Caki2 (cell line): ENCODE measurements around the gene SERPINE2. TPM values are rescaled to one million over a fixed set of nuclear protein-coding genes. Genes with fewer than 3 reads are reported as not detected.
"Not testable (repeated sequence)": the region's sequence is repeated elsewhere in the genome, so short reads cannot be mapped to it uniquely, and the experiment has no call there.

Source experiments
- DNase-seq: peaks from one replicate; pipeline ENCODE4 v3.0.0-alpha.2; 2015; ENCODE audit warnings: low read depth
- in situ Hi-C: cut with HindIII; loops from 2 replicates; pipeline ENCODE4 v1.10.0; 2016; ENCODE audit warnings: low sequenced_read_pairs, low pct_unique_long_range_greater_than_20kb, mixed read lengths
- total RNA-seq: library from RNA; depleted of rRNA; stranded (reverse); fragments of >200 nt; shearing (Covaris generic); gene quantifications from 2 replicates; pipeline ENCODE4 v1.2.3, GENCODE V29; 2014; ENCODE audit warnings: low replicate concordance

Gene SERPINE2
- total RNA-seq, 1 experiment from 2014 or later: 90.5 TPM

- in situ Hi-C loops: no loop called here
- DNase-seq: no peak
Observed at GRCh38 chr2:224025874-224026273, 13.2 kb downstream of the SERPINE2 start.

DNA sequence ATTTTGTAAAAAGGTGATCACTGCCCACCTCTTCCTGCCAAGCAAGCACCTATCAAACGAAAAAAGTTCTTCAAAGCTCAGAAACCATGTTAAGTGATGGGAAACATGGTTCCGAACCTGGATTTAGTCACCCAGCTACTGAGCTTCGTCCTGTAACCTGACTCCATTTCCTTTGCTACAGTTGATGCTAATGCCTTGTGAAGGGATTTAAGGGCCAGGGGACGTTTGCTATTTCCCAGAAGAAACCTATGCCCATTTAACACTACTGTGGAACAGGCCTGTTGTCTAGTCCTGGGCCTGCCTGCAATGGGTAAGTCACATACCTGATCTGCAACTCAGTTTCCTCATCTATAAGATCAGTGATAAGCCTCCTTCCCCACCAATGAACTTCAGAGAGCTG, 14.8 kb downstream of the SERPINE2 start:
- in situ Hi-C loops: no loop called here
- no peak for DNase-seq

GRCh38 chr2:224023188-224023587, 15.9 kb downstream of the SERPINE2 start:
- DNase-seq: peak; percentile 67

DNA sequence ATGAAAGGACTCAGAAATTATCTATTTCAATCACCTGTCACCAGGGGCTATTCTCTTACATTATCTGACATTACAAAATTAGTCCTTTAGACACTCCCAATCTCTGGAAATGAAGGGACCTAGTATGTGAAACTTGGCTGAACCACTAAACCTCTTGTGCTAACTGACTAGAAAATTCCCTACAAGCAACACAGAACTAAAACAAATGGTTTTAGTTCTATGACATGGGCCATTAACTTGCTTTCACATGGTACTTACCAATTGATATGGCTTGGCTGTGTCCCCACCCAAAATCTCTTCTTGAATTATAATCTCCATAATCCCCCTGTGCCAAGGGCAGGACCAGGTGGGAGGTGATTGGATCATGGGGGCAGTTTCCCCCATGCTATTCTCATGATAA, 16.6 kb downstream of the SERPINE2 start:
- peak; percentile 43 for DNase-seq
- in situ Hi-C loops: no loop called here

More at GRCh38 chr2:224023188-224023587, 15.9 kb downstream of the SERPINE2 start:
- in situ Hi-C loops: no loop called here

DNA sequence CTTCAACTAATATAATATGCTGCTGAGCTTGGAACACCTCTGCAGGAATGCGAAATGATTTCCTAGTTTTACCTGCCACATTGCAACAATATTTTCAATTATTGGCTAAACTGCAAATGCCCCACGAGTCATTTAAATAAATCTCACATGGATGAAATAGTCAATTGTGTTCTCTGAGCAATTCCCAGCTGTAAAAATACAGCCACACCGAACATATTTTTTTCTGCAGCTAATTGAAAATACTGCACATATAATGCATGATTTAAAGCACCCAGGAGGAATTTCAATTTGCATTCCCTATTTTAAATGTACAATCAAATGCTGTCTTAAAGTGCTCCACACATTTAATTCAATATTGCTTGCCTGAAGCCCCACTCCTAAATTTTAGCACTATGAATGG, 18.6 kb downstream of the SERPINE2 start:
- in situ Hi-C loops: no loop called here
- no peak for DNase-seq

GRCh38 chr2:224017957-224018356, 21.1 kb downstream of the SERPINE2 start:
- in situ Hi-C loops: no loop called here
- peak; percentile 74 for DNase-seq

DNA sequence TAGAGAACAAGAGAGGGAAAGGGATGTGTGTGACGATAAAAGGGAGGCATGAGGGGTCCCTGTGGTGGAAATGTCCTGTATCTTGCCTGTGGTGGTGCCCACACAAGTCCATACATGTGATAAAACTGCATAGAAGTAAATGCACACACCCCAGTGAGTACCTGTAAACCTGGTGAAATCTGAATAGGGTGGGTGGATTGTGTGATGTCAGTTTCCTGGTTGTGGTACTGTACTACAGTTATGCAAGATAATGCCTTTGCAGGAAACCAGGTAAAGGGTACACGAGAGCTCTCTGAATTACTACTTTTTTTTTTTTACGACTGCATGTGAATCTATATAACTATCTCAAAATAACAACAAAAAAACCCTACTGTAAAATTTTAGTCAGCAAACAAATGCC, 22.1 kb downstream of the SERPINE2 start:
- in situ Hi-C loops: no loop called here

DNA sequence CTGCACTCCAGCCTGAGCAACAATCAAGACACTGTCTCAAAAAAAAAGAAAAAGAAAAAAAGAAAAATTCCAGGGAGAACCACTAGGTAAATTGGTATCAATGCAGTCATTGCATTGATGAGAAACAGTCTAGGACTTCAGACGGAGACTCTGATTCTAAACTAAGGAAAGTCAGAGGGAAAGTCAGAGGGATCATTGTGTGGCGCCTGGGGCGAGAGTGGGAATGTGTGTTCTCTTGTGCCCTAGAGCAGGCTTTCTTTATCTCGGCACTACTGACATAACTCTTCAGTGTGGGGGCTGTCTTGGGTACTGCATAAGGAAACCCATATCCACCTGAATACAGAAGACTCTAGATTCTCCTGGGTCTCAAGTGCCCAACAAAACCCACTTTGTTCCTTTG, 24.8 kb downstream of the SERPINE2 start:
- DNase-seq: no peak
- in situ Hi-C loops: no loop called here

More for the DNA sequence above, 22.1 kb downstream of the SERPINE2 start:
- no peak for DNase-seq

DNA sequence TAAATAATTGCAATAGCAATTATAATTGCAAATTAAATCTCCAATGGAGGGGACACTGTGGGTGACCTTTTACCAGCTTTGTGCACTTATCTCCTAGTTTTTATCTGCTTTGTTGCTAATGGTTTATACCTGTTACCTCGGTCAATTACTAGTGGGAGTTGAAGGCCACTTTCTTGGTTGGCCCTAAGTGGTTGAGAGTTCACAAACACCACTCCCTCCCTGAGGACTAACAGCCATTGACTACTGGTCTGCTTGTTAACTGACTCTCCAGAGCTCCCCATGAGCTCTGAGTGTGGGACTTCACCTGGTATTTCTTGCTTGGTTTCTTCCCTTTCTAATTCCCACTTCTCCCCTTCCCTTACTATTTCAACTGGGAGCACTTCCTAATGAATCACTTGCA, 27.2 kb downstream of the SERPINE2 start:
- in situ Hi-C loops: no loop called here
- DNase-seq: no peak

- DNase-seq: no peak
- in situ Hi-C loops: no loop called here
Observed at GRCh38 chr2:224009605-224010315, 29.3 kb downstream of the SERPINE2 start.

- in situ Hi-C loops: no loop called here
- DNase-seq: peak; percentile 17
Observed at GRCh38 chr2:224008702-224009261, 30.3 kb downstream of the SERPINE2 start.

- in situ Hi-C loops: no loop called here
Observed at GRCh38 chr2:224004105-224004695, 34.9 kb downstream of the SERPINE2 start.

DNA sequence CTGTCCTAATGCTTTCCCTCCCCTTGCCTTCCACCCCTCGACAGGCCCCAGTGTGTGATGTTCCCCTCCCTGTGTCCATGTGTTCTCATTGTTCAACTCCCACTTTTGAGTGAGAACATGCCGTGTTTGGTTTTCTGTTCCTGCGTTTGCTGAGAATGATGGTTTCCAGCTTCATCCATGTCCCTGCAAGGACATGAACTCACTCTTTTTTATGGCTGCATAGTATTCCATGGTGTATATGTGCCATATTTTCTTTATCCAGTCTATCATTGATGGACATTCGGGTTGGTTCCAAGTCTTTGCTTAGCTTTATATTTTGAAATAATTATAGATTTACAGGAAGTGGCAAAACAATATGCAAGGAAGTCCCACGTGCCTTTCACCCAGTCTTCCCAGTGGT, 38.4 kb downstream of the SERPINE2 start:
- DNase-seq, in situ Hi-C loops: not testable (repeated sequence)

More at GRCh38 chr2:224004105-224004695, 34.9 kb downstream of the SERPINE2 start:
- no peak for DNase-seq

GRCh38 chr2:223999862-224000261, 39.2 kb downstream of the SERPINE2 start:
- in situ Hi-C loops: loop anchor here (25.0 kb wide), 1 partner anchor 287 kb away; no protein-coding TSS in a partner anchor
- DNase-seq: no peak

DNA sequence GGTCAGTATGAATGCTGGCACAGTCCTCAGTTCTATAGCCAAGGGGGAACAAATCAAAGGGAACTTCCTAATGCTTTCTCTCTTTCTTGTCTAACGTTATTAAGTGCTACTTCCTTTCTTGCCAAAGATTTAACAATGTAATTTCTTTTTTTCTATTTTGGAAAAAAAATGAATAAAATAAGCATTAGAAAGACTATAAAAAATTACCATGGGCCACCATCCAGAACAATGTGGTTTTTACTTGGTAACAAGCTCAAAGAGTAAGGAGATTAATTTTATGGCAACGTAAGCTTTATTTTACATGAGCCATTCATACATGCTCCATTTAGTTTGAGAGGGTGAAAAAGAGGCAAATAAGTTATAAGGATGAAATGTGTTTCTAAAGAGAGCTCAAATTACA, 40.1 kb downstream of the SERPINE2 start:
- in situ Hi-C loops: loop anchor here (25.0 kb wide), 1 partner anchor 288 kb away; no protein-coding TSS in a partner anchor
- no peak for DNase-seq

DNA sequence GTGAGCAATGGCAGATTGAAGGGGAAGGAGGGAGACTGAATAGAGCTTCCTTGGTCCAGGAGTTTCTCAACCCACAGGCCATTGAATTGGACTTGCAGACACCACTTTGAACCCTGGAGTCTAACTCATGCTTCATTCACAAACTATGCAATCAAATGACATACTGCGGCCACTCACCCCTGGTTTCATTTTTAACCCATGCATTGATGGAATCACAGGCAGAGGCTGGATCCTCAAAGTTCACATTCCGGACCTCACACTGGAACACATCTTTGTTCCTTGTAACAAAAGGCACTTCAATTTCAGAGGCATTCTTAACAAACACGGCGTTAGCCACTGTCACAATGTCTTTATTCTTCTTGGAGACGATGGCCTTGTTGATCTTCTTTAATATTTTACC, 41.1 kb downstream of the SERPINE2 start:
- DNase-seq: no peak
- in situ Hi-C loops: loop anchor here (25.0 kb wide), 1 partner anchor 289 kb away; no protein-coding TSS in a partner anchor

DNA sequence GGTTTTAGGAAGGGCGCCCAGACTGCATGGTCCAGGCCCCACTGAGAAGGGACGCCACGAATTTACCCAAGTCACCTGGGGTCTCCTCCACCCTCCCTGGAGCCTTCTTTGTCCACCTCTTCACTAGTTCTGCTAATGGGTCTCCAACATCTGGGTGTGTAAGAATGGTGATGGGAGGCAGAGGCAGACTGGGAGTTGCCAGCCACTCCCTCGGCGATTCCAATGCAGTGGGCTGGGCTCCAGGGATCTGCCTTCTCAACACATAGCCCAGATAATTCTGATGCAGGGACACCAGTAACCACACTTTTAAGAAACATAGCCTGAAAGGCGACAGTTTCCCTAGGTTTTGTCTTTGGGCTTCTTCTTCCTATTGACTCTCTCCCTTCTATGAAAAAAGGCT, 42.7 kb downstream of the SERPINE2 start:
- DNase-seq: no peak
- in situ Hi-C loops: loop anchor here (25.0 kb wide), 1 partner anchor 291 kb away; no protein-coding TSS in a partner anchor

DNA sequence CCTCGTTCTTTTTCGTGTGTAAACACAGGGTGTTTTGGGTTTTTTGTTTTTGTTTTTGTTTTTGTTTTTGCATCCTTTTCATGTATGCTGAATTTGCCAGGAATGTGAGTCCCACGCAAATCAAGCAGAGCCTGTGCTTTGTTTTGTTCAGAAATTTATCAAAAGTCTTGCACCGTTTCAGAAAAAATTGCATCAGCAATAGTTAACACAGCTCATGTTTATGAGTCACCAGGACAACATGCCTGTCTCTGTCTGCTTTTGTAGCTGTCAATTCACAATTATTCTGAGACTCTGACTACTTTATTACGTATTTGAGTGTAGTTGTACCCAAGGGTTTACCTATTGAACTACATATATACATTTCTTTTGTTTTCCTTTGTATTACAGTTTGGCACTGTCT, 43.5 kb downstream of the SERPINE2 start:
- in situ Hi-C loops: loop anchor here (25.0 kb wide), 1 partner anchor 292 kb away; no protein-coding TSS in a partner anchor
- no peak for DNase-seq

GRCh38 chr2:223994562-223995162, 44.4 kb downstream of the SERPINE2 start:
- no peak for DNase-seq
- in situ Hi-C loops: loop anchor here (25.0 kb wide), 1 partner anchor 293 kb away; no protein-coding TSS in a partner anchor
